Left ventricle myocardium superior (tissue), 1 donor: ENCODE measurements around the gene CTXND1. TPM values are rescaled to one million over a fixed set of nuclear protein-coding genes. Genes with fewer than 3 reads are reported as not detected.

Experiments used
- ATAC-seq: fragments of 200-7000 bp; cut with Tn5 transposase; one replicate; pipeline ENCODE4 v1.9.1; 2020; ENCODE audit warnings: mild to moderate bottlenecking, moderate library complexity
- DNase-seq: peaks from one replicate; pipeline ENCODE4 v3.0.0-alpha.2; 2020
- intact Hi-C: fragments of 100-400 bp; cut with micrococcal nuclease; formaldehyde crosslinking; loops from one replicate; pipeline ENCODE4 v1.11.0; 2022
- total RNA-seq: library from RNA; stranded (reverse); fragmentation: NEBNext Ultra II Directional; extraction: Animal tissue kit (Norgen Biotek cat#: 25700); gene quantifications from one replicate; pipeline ENCODE4 v1.2.1, GENCODE V29; 2021
- donor health status: DM: no; HTN: yes; CAD: no; lungs with severe emphysema.

The CTXND1 gene
- total RNA-seq, 1 donor from 2014 or later, result 3.2 TPM

GRCh38 chr15:80216911-80217310 lies 35.1 kb downstream of the CTXND1 start:
- no peak for DNase-seq
- intact Hi-C loops, result no loop called here
- ATAC-seq, result no peak

GRCh38 chr15:80216141-80216540 lies 35.9 kb downstream of the CTXND1 start:
- DNase-seq (no peak), ATAC-seq (no peak)
- intact Hi-C loops, result no loop called here

GRCh38 chr15:80214910-80215309 lies 37.1 kb downstream of the CTXND1 start:
- DNase-seq (no peak), ATAC-seq (no peak)
- intact Hi-C loops, result no loop called here

GRCh38 chr15:80211976-80212375 lies 40.0 kb downstream of the CTXND1 start:
- DNase-seq (no peak), ATAC-seq (no peak)
- intact Hi-C loops, result no loop called here

GRCh38 chr15:80210611-80211573 lies 41.1 kb downstream of the CTXND1 start:
- intact Hi-C loops, result no loop called here
- DNase-seq, result no peak

GRCh38 chr15:80208758-80209734 lies 43.0 kb downstream of the CTXND1 start:
- DNase-seq, result no peak
- intact Hi-C loops, result no loop called here

More at GRCh38 chr15:80210611-80211573, 41.1 kb downstream of the CTXND1 start:
- ATAC-seq, result no peak

GRCh38 chr15:80207887-80208286 lies 44.1 kb downstream of the CTXND1 start:
- intact Hi-C loops, result no loop called here
- DNase-seq, result no peak
- no peak for ATAC-seq

More at GRCh38 chr15:80208758-80209734, 43.0 kb downstream of the CTXND1 start:
- peak; percentile 47 for ATAC-seq

- DNase-seq (no peak), ATAC-seq (no peak)
- intact Hi-C loops, result no loop called here
Measured at GRCh38 chr15:80204231-80204630, 47.8 kb downstream of the CTXND1 start.

GRCh38 chr15:80203361-80203885 lies 48.6 kb downstream of the CTXND1 start:
- ATAC-seq (no peak), DNase-seq (no peak)
- intact Hi-C loops, result no loop called here

GRCh38 chr15:80202641-80203360 lies 49.2 kb downstream of the CTXND1 start:
- DNase-seq (no peak), ATAC-seq (no peak)
- intact Hi-C loops, result no loop called here

GRCh38 chr15:80202016-80202315 lies 50.0 kb downstream of the CTXND1 start:
- ATAC-seq (no peak), DNase-seq (no peak)
- intact Hi-C loops, result no loop called here

- DNase-seq (no peak), ATAC-seq (no peak)
- intact Hi-C loops, result no loop called here
Measured at GRCh38 chr15:80201256-80202015, 50.6 kb downstream of the CTXND1 start.

GRCh38 chr15:80199869-80200268 lies 52.1 kb downstream of the CTXND1 start:
- intact Hi-C loops, result no loop called here
- ATAC-seq, result no peak
- DNase-seq, result no peak

GRCh38 chr15:80199366-80199765 lies 52.6 kb downstream of the CTXND1 start:
- intact Hi-C loops, result no loop called here
- ATAC-seq, result no peak
- no peak for DNase-seq

- ATAC-seq (no peak), DNase-seq (no peak)
- intact Hi-C loops, result no loop called here
Measured at GRCh38 chr15:80194914-80195313, 57.1 kb downstream of the CTXND1 start.

GRCh38 chr15:80194186-80194585 lies 57.8 kb downstream of the CTXND1 start:
- DNase-seq (no peak), ATAC-seq (no peak)
- intact Hi-C loops, result no loop called here

GRCh38 chr15:80191897-80192595 lies 60.0 kb downstream of the CTXND1 start:
- intact Hi-C loops, result no loop called here
- DNase-seq (no peak), ATAC-seq (no peak)

GRCh38 chr15:80191198-80191597 lies 60.8 kb downstream of the CTXND1 start:
- intact Hi-C loops, result no loop called here
- ATAC-seq (no peak), DNase-seq (no peak)
